Measurements from ENCODE around the gene SHISA8.

The SHISA8 gene

DNA sequence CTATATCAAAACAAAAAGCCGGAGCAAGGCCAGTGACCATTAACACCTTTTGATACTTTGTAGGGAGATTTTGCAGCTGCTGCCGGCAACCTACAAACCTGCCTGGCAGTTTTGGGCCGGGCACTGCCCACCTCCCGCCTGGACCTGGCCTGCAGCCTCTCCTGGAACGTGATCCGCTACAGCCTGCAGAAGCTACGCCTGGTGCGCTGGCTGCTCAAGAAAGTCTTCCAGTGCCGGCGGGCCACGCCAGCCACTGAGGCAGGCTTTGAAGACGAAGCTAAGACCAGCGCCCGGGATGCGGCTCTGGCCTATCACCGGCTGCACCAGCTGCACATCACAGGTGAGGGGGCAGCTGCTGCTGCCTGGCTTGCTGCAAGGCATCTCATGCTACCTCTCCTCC, 34.2 kb downstream of the SHISA8 start:
- DNase-seq = no peak
- H3K4me1 ChIP-seq = no peaks in the 10 kb centered on the region
- intact Hi-C loops (cut with DNase I; ENCODE audit: low total_unique reads) = no loop called here
- H3K4me3 ChIP-seq = no peak overlapping the region
- no peak overlapping the region for H3K27ac ChIP-seq
- TF ChIP-seq CTCF (IDR thresholded peaks at IDR 0.05) = no peak
- no peaks in the 10 kb centered on the region for H3K27me3 ChIP-seq
- H3K9me3 ChIP-seq = no peaks in the 10 kb centered on the region
- peaks cover 81 to 100% (median 85%) of the 10 kb centered on the region in 3 donors for H3K36me3 ChIP-seq

GRCh38 chr22:41876675-41877074, 38.2 kb downstream of the SHISA8 start:
- no peak overlapping the region for H3K4me3 ChIP-seq
- TF ChIP-seq CTCF (IDR thresholded peaks at IDR 0.05) = no peak
- H3K9me3 ChIP-seq = no peaks in the 10 kb centered on the region
- no peaks in the 10 kb centered on the region for H3K27me3 ChIP-seq
- no peak overlapping the region for H3K27ac ChIP-seq
- no peak for DNase-seq
- intact Hi-C loops (cut with DNase I; ENCODE audit: low total_unique reads) = no loop called here
- H3K36me3 ChIP-seq = peaks cover 75 to 97% (median 89%) of the 10 kb centered on the region in 3 donors
- H3K4me1 ChIP-seq = no peaks in the 10 kb centered on the region

DNA sequence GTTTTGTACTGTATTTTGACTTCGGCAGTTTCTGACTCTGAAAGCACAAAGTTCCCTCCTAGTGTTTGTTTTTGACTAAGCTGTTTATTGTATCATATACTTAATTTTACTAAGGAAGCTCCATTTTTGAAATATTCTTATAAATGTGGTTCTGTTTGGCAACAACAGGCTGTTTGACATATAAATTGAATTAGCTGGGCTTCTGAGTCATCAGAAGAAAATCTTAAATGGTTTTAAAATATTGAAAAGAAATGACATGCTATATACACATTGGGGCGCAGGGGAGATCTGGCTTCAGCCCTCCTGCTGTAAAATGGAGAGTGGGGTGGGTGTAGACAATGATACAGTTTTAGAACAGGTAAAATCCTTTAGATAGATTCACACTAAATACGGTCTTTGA, 38.6 kb downstream of the SHISA8 start:
- intact Hi-C loops (cut with DNase I; ENCODE audit: low total_unique reads) = no loop called here
- H3K4me3 ChIP-seq = no peak overlapping the region
- no peaks in the 10 kb centered on the region for H3K27me3 ChIP-seq
- no peaks in the 10 kb centered on the region for H3K9me3 ChIP-seq
- H3K27ac ChIP-seq = no peak overlapping the region
- no peaks in the 10 kb centered on the region for H3K4me1 ChIP-seq
- no peak for DNase-seq
- TF ChIP-seq CTCF (IDR thresholded peaks at IDR 0.05) = no peak
- H3K36me3 ChIP-seq = peaks cover 75 to 97% (median 89%) of the 10 kb centered on the region in 3 donors

- no peaks in the 10 kb centered on the region for H3K9me3 ChIP-seq
- intact Hi-C loops (cut with DNase I; ENCODE audit: low total_unique reads) = no loop called here
- no peak overlapping the region for H3K27ac ChIP-seq
- H3K4me1 ChIP-seq = no peaks in the 10 kb centered on the region
- no peak for DNase-seq
- no peak overlapping the region for H3K4me3 ChIP-seq
- H3K36me3 ChIP-seq = peaks cover 75 to 97% (median 89%) of the 10 kb centered on the region in 3 donors
- no peak for TF ChIP-seq CTCF (IDR thresholded peaks at IDR 0.05)
- no peaks in the 10 kb centered on the region for H3K27me3 ChIP-seq
These were observed 39.2 kb downstream of the SHISA8 start for GRCh38 chr22:41875531-41876270.

GRCh38 chr22:41874090-41874489, 40.8 kb downstream of the SHISA8 start:
- no peak for TF ChIP-seq CTCF (IDR thresholded peaks at IDR 0.05)
- DNase-seq = no peak
- intact Hi-C loops (cut with DNase I; ENCODE audit: low total_unique reads) = no loop called here
- Histone ChIP-seq H3K4me3 (no peak overlapping the region), H3K9me3 (no peaks in the 10 kb centered on the region), H3K27ac (no peak overlapping the region), H3K4me1 (no peaks in the 10 kb centered on the region), H3K36me3 (peaks cover 85 to 97% (median 94%) of the 10 kb centered on the region in 3 donors), H3K27me3 (no peaks in the 10 kb centered on the region)

All from tibial artery (tissue), 4 donors.